Activated naive CD4-positive, alpha-beta T cell treated with anti-CD3 and anti-CD28 coated beads for 36 hours (primary cell): ENCODE results near the gene CACNA1C. TPM values are rescaled to one million over a fixed set of nuclear protein-coding genes. Genes with fewer than 3 reads are reported as not detected.
"Not testable (repeated sequence)": the region's sequence is repeated elsewhere in the genome, so short reads cannot be mapped to it uniquely, and the experiment has no call there.

Source experiments
- CTCF ChIA-PET: fragments of 350-600 bp; sonication (Branson Sonifier 250); formaldehyde crosslinking; loops from one replicate; lab custom pipeline; 2021; ENCODE audit warnings: antibody characterized with exemption; lab: Charles Lee
- DNase-seq: peaks from one replicate; pipeline ENCODE4 v3.0.0-alpha.2; 2020
- H3K27ac Mint-ChIP-seq: one replicate; pipeline ENCODE4 v1.8.0; 2021; ENCODE audit warnings: mild to moderate bottlenecking, mixed read lengths
- H3K27me3 Mint-ChIP-seq: one replicate; pipeline ENCODE4 v1.8.0; 2021; ENCODE audit warnings: low read depth, mixed read lengths
- H3K36me3 Mint-ChIP-seq: one replicate; pipeline ENCODE4 v1.8.0; 2021; ENCODE audit warnings: low read depth, mixed read lengths
- H3K4me1 Mint-ChIP-seq: one replicate; pipeline ENCODE4 v1.8.0; 2021; ENCODE audit warnings: low read depth, mixed read lengths
- H3K4me3 Mint-ChIP-seq: one replicate; pipeline ENCODE4 v1.8.0; 2021; ENCODE audit warnings: mild to moderate bottlenecking, moderate library complexity, mixed read lengths
- H3K9me3 Mint-ChIP-seq: one replicate; pipeline ENCODE4 v1.8.0; 2021; ENCODE audit warnings: mixed read lengths
- intact Hi-C: fragments of 100-400 bp; cut with micrococcal nuclease; formaldehyde crosslinking; loops from one replicate; pipeline ENCODE4 v1.15.1; 2023
- total RNA-seq, 2 experiments: library from RNA; stranded (reverse); gene quantifications; one replicate each; pipeline ENCODE4 v1.2.3, GENCODE V29; 2021

Gene CACNA1C
- total RNA-seq, 2 experiments from 2014 or later, result 0.02 to 0.12 TPM

DNA sequence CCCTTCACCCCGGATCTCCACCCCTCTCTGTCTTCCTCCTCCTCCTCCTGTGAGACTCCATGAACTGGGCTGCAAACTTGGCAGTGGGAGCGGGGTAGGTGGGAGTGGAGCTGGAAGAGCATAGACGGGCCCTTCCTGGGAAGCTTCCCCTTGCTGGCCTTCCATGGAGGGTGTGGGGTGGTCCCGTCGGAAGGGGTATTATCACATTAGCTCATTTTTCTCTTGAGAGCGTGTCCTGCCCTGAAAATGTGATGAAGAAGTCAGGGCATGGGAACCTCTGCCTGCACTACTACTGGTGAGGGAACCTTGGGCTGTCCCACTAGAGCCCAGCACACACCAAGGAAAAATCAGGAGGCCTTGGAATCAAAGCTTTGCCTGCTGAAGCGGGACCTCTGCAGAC, 66.5 kb downstream of the CACNA1C start:
- Mint-ChIP-seq H3K36me3 (no peaks in the 10 kb centered on the region), H3K9me3 (no peaks in the 10 kb centered on the region), H3K4me1 (no peaks in the 10 kb centered on the region), H3K27me3 (no peaks in the 10 kb centered on the region), H3K4me3 (no peak overlapping the region), H3K27ac (no peak overlapping the region)
- DNase-seq, result no peak
- CTCF ChIA-PET, result no interaction called here
- intact Hi-C loops, result no loop called here

DNA sequence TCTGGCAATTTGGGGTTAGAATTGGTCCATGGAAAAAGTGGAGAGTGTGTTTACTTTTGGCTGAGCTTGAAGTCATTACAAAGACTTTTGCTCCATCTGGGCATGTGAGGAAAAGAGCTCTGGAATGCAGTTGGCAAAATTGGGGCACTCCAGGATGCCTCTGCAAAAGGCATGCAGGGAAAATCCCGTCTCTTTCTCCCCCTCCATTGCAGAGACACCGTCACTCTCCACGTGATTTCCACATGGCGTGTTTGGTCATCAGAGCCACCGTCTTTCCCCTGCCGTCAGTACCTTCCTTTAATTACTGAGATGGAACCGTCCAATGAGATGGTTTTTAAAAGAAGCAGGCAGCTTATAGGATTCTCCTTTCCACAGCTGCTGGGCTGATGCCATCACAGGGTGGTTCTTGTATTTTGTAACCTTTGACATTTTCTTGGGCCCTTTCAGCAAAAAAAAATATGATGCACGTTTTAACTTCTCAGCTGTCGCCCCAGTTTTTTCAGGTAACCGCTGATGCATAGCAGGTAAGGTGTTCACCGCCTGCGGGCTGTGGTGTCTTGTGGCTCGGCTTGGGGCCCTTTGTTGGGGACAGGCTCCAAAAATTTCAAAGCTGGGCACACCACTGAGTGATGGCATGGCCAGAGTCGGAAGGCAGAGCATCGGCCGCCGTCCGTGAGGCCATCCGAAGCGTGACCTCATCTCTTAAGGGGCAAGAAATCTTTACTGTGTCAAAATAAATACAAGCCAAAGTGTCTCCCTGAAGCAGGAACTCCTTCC, 68.4 kb downstream of the CACNA1C start:
- Mint-ChIP-seq H3K27ac (no peak overlapping the region), H3K9me3 (no peaks in the 10 kb centered on the region), H3K36me3 (no peaks in the 10 kb centered on the region), H3K4me3 (no peak overlapping the region), H3K27me3 (no peaks in the 10 kb centered on the region), H3K4me1 (no peaks in the 10 kb centered on the region)
- intact Hi-C loops, result no loop called here
- CTCF ChIA-PET, result no interaction called here
- DNase-seq, result no peak

- CTCF ChIA-PET, result no interaction called here
- intact Hi-C loops, result no loop called here
- Mint-ChIP-seq H3K4me1 (no peaks in the 10 kb centered on the region), H3K27ac (no peak overlapping the region), H3K4me3 (no peak overlapping the region), H3K36me3 (no peaks in the 10 kb centered on the region), H3K27me3 (no peaks in the 10 kb centered on the region), H3K9me3 (no peaks in the 10 kb centered on the region)
- no peak for DNase-seq
Observed at GRCh38 chr12:2124466-2125023, 71.8 kb downstream of the CACNA1C start.

DNA sequence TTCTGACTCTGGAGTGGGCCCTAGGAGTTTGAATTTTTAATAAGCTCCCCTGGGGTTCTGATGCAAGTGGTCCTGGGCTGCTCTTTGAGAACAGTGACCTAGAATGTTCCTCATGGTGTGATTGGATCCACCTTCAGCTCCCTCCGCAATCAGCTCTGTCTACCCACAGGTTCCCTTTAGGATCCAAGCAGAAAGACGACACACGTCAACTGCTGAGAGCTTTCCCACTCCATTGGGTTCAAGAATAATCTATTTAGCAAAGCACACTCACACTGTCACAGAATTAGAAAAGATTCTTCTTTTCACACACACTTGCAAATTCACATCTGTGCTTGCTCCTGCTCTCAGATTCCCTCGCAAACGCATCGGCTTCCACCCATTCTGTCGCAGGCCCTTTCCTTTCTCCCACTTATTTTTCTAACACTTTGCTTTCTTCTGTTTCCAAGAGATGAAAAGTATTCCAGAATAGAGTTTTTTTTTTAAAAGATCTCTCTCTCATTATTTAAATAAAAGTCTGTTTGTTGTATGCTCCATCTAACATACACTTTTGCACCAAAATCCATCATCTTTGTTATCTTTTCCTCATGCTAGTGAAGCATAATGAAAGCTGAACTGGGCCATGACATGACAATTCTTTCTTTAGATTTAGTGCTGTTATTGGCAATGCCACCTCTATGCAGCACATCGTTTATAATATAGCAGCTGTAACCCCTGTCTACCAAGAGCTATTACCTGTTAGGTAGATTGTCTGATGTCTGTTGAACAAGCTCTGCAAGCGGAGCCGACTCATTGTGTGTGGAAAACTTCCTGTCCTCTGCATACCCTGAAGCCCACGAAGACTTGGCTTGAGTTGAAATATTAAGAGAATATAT, 73.1 kb downstream of the CACNA1C start:
- DNase-seq, result no peak
- no peak overlapping the region for H3K4me3 Mint-ChIP-seq
- no peaks in the 10 kb centered on the region for H3K4me1 Mint-ChIP-seq
- intact Hi-C loops, result no loop called here
- CTCF ChIA-PET, result no interaction called here
- no peaks in the 10 kb centered on the region for H3K9me3 Mint-ChIP-seq
- H3K36me3 Mint-ChIP-seq, result no peaks in the 10 kb centered on the region
- H3K27me3 Mint-ChIP-seq, result no peaks in the 10 kb centered on the region
- no peak overlapping the region for H3K27ac Mint-ChIP-seq

DNA sequence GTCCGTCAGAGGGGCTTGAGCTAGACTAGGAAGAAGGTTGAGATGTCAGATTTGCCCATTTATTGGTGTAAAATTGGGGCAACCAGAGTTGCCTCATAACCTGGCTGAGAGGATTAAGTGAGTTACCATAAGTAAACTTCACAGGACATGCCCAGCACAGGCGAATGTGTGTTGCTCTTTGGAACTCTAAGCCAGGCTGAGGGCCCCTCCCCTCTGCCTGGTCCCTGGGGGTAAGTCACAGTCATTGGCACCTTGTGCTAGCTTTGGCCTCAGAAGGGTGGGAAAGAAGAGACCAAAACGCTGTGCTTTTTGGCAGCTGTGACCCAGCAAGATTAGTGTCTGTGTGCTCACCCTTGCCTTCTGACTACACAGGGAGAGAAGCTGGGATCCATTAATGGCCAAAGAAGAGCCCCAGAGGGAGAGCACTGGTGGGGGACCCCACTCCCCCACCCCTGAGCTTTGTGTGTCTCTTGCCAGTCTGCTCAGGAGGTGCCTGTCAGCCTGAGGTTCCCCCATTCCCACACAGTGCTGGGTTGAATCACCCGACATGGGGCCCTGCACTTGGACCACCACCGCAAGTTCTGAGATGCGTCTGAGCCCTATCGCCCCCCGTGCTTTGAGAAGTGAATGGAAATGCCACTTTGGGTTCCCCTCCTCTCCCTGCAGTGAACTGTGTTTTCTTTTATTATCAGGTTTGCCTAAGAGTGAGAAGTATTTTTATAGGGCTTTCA, 74.1 kb downstream of the CACNA1C start:
- H3K36me3 Mint-ChIP-seq, result no peaks in the 10 kb centered on the region
- no peak overlapping the region for H3K4me3 Mint-ChIP-seq
- H3K27ac Mint-ChIP-seq, result no peak overlapping the region
- no peaks in the 10 kb centered on the region for H3K9me3 Mint-ChIP-seq
- H3K27me3 Mint-ChIP-seq, result no peaks in the 10 kb centered on the region
- no peaks in the 10 kb centered on the region for H3K4me1 Mint-ChIP-seq
- CTCF ChIA-PET, result no interaction called here
- intact Hi-C loops, result no loop called here
- no peak for DNase-seq

DNA sequence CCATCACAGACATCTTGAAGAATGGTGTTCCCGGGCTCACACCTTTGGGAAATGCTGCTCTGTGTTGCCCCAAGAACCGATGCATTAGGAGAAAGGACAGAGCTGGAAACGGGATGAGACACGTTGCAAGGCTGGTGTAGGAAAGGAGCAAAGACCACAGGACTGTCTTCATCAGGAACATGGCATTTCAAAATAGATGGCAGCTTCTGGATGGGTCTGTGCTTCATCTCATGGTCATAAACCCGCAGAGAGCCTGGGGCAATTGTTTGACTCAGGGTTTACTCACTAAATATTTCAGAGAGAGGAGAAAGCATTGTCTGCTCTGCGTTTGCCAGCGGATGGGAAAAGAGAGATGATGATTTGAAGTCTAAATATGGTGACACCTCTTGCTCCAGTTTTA, 76.3 kb downstream of the CACNA1C start:
- H3K36me3 Mint-ChIP-seq, result no peaks in the 10 kb centered on the region
- intact Hi-C loops, result no loop called here
- no peak overlapping the region for H3K4me3 Mint-ChIP-seq
- CTCF ChIA-PET, result interaction anchor here (0.6 kb wide), 1 partner anchor 1279 kb away, joined by 3 read pairs; no protein-coding TSS in a partner anchor
- H3K9me3 Mint-ChIP-seq, result no peaks in the 10 kb centered on the region
- no peak overlapping the region for H3K27ac Mint-ChIP-seq
- no peaks in the 10 kb centered on the region for H3K27me3 Mint-ChIP-seq
- no peak for DNase-seq
- H3K4me1 Mint-ChIP-seq, result no peaks in the 10 kb centered on the region

GRCh38 chr12:2135661-2136418, 83.1 kb downstream of the CACNA1C start:
- H3K36me3 Mint-ChIP-seq, intact Hi-C loops, H3K4me3 Mint-ChIP-seq, H3K27ac Mint-ChIP-seq, H3K4me1 Mint-ChIP-seq, CTCF ChIA-PET, H3K9me3 Mint-ChIP-seq, DNase-seq, H3K27me3 Mint-ChIP-seq: not testable (repeated sequence)

- Mint-ChIP-seq H3K36me3 (no peaks in the 10 kb centered on the region), H3K9me3 (no peaks in the 10 kb centered on the region), H3K27ac (no peak overlapping the region), H3K27me3 (peaks cover 6% of the 10 kb centered on the region), H3K4me3 (no peak overlapping the region), H3K4me1 (no peaks in the 10 kb centered on the region)
- intact Hi-C loops, result no loop called here
- DNase-seq, result no peak
- CTCF ChIA-PET, result no interaction called here
Observed at GRCh38 chr12:2136901-2137300, 84.1 kb downstream of the CACNA1C start.

DNA sequence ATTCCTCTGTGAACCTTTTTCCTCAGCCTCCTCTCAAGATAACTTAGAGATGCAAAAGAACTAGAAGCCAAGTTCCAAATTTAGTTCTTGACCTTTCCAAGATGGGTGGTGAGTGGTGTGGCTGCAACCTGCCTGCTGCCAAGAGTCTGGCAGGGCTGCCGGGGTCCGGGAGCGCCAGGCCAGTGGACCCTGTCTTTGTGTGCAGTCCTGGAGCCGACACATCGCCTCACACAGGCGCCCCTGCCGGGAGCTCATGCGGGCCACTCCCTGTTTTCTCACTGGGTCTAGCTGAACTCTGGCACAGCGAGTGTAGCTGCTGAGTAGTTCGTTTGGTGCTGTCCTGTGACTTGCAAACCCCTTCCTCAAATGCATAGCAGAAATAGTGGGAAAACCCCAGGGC, 84.9 kb downstream of the CACNA1C start:
- intact Hi-C loops, result no loop called here
- H3K36me3 Mint-ChIP-seq, result no peaks in the 10 kb centered on the region

DNA sequence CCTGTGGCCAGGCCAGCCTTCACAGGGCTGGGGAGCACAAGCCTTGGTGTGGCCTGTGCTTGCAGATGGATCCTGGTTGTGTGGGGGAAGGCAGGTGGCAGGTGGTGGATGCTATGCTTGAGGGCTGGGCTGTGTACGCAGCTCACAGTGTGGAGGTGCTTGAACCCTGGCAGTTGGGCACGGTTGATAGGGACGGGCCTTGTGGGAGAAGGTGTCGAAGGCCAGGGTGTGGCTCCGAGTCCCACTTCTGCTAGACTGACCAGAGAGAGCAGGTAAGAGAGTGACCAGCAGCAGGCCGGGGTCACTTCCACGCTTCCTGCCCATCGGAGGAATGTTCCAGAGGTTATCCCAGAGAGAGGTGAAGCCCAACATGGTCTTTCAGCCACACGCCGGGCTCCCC, 85.5 kb downstream of the CACNA1C start:
- intact Hi-C loops, result no loop called here
- peaks cover 6% of the 10 kb centered on the region for H3K27me3 Mint-ChIP-seq
- no peak overlapping the region for H3K4me3 Mint-ChIP-seq
- no peaks in the 10 kb centered on the region for H3K4me1 Mint-ChIP-seq
- CTCF ChIA-PET, result no interaction called here
- no peaks in the 10 kb centered on the region for H3K9me3 Mint-ChIP-seq
- no peaks in the 10 kb centered on the region for H3K36me3 Mint-ChIP-seq
- H3K27ac Mint-ChIP-seq, result no peak overlapping the region
- no peak for DNase-seq

More for the DNA sequence above, 84.9 kb downstream of the CACNA1C start:
- H3K4me1 Mint-ChIP-seq, result no peaks in the 10 kb centered on the region
- no peak for DNase-seq
- peaks cover 6% of the 10 kb centered on the region for H3K27me3 Mint-ChIP-seq
- CTCF ChIA-PET, result no interaction called here
- no peak overlapping the region for H3K27ac Mint-ChIP-seq
- H3K9me3 Mint-ChIP-seq, result no peaks in the 10 kb centered on the region
- H3K4me3 Mint-ChIP-seq, result no peak overlapping the region

DNA sequence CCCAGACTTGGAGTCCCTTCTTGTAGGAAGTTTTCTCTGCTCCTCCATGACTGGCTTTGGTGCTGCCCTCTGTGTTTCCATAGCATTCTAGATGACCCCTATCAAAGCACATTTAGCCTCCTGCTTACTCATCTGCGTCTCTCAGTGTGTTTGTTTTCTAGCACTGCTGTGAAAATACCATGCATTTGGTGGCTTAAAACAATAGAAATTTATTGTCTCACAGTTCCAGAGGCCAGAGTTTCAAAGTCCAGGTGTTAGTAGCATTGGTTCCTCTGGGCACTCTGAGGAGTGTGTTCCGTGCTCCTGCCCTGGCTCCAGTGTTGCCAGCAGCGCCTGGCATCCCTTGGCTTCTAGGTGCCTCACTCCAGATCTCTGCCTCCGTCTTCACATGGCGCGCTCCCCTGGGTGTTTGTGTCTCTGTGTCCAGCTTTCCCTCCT, 86.1 kb downstream of the CACNA1C start:
- Mint-ChIP-seq H3K9me3 (no peaks in the 10 kb centered on the region), H3K36me3 (no peaks in the 10 kb centered on the region), H3K27me3 (peaks cover 6% of the 10 kb centered on the region), H3K27ac (no peak overlapping the region), H3K4me3 (no peak overlapping the region), H3K4me1 (no peaks in the 10 kb centered on the region)
- intact Hi-C loops, result no loop called here
- CTCF ChIA-PET, result no interaction called here
- DNase-seq, result no peak
